ENCODE measurements around the gene ELMO3.

- TF ChIP-seq CTCF (IDR thresholded peaks at IDR 0.05), result peak; percentile 22 to 59 (median 36)
- peak; percentile 74 to 81 for TF ChIP-seq POLR2A (IDR thresholded peaks at IDR 0.05)
Observed at GRCh38 chr16:67226804-67227566, 28.1 kb downstream of the ELMO3 start, which contains the start of gene TMEM208.
